RWPE1 (cell line): ENCODE results near the gene ZNF800.

Source experiments
- CTCF ChIA-PET: fragments of 350-600 bp; sonication (Branson Sonifier 250); formaldehyde crosslinking; extraction: SDS; loops from one replicate; lab custom pipeline; 2021; lab: Yijun Ruan, JAX
- POLR2A ChIA-PET: fragments of 400-600 bp; formaldehyde crosslinking; extraction: SDS; loops from one replicate; lab custom pipeline; 2020; ENCODE audit warnings: antibody characterized with exemption; ENCODE audit not compliant: low non-redundant PET; lab: Yijun Ruan, JAX
- DNase-seq: peaks from one replicate; pipeline ENCODE4 v3.0.0; 2012; ENCODE audit warnings: low spot score
- H3K27ac ChIP-seq: fragments of 450-650 bp; 2 replicates; pipeline ENCODE4 v1.5.1; 2017
- CTCF ChIP-seq: fragments of 450-650 bp; conservative IDR thresholded peaks from 2 replicates; pipeline ENCODE4 v1.5.1; 2017; ENCODE audit warnings: low read depth, mild to moderate bottlenecking

ZNF800 gene

GRCh38 chr7:127382301-127383085 is 10.0 kb downstream of the ZNF800 start:
- no peak overlapping the region for H3K27ac ChIP-seq
- ChIA-PET POLR2A (no interaction called here), CTCF (interaction anchor here (0.7 kb wide), 1 partner anchor 392 kb away, joined by 4 read pairs; no protein-coding TSS in a partner anchor)
- no peak for DNase-seq
- no peak for TF ChIP-seq CTCF

- CTCF ChIA-PET, result no interaction called here
- POLR2A ChIA-PET, result no interaction called here
- no peak for DNase-seq
- no peak for TF ChIP-seq CTCF
- H3K27ac ChIP-seq, result no peak overlapping the region
These were observed 12.0 kb downstream of the ZNF800 start for GRCh38 chr7:127380479-127380878.

- ChIA-PET POLR2A (no interaction called here), CTCF (no interaction called here)
- TF ChIP-seq CTCF, result no peak
- H3K27ac ChIP-seq, result no peak overlapping the region
- DNase-seq, result no peak
These were observed 12.9 kb downstream of the ZNF800 start for GRCh38 chr7:127379642-127380041.

- POLR2A ChIA-PET, result no interaction called here
- DNase-seq, result no peak
- no peak overlapping the region for H3K27ac ChIP-seq
- CTCF ChIA-PET, result interaction anchor here (0.6 to 0.7 kb wide), 2 partner anchors 314 to 622 kb away, joined by 4 read pairs; no protein-coding TSS in a partner anchor
- TF ChIP-seq CTCF, result no peak
These were observed 14.0 kb downstream of the ZNF800 start for GRCh38 chr7:127378537-127378936.

GRCh38 chr7:127377425-127377824 is 15.1 kb downstream of the ZNF800 start:
- no peak for TF ChIP-seq CTCF
- no peak overlapping the region for H3K27ac ChIP-seq
- ChIA-PET POLR2A (no interaction called here), CTCF (interaction anchor here (0.6 to 0.7 kb wide), 2 partner anchors 10 to 509 kb away, joined by 3 to 4 read pairs; no protein-coding TSS in a partner anchor)
- DNase-seq, result no peak

- no peak for TF ChIP-seq CTCF
- no peak for DNase-seq
- no peak overlapping the region for H3K27ac ChIP-seq
- ChIA-PET CTCF (no interaction called here), POLR2A (no interaction called here)
These were observed 16.9 kb downstream of the ZNF800 start for GRCh38 chr7:127375631-127376030.
